ENCODE results near the gene IZUMO3. TPM values are rescaled to one million over a fixed set of nuclear protein-coding genes. Genes with fewer than 3 reads are reported as not detected.

The IZUMO3 gene, protein sequence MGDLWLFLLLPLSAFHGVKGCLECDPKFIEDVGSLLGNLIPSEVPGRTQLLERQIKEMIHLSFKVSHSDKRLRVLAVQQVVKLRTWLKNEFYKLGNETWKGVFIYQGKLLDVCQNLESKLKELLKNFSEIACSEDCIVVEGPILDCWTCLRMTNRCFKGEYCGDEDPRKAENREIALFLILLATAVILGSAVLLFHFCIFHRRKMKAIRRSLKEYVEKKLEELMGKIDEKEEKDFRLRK
- not detected in 3 replicates for total RNA-seq
- long read RNA-seq, result 0 reads

DNA sequence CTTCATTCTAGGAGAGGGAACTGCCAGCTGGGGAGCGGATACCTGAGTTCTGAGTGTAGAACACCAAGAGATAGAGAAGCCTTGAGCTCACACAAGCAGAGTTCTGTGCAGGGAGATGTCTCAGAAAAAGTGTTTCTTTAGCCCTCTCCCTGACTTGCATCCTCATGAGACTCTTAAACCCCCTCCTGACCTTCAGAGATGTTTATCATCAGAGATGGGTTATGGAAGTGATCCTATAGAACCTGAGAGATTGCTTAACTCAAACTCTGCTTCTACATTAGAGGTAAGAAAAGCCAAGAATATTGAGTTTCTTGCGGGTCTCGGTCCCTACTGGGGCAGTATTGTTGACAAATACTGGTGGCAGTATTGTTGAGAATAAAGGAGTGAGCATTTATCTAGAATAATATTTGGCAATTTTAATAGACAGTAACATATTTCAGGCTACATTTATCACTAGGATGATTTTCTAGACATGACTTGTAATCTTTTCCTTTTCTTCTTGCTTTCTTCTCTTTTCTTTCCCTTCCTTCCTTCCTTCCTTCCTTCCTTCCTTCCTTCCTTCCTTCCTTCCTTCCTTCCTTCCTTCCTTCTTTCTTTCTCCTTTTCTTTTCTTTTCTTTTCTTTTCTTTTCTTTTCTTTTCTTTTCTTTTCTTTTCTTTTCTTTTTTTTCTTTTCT, at the start of gene IZUMO3:
IZUMO3 (minus strand) TSS at position 51 of the 676 bp plus-strand sequence. CDS start 248 bp downstream, outside the sequence.
- Mint-ChIP-seq H3K27me3 (ENCODE audit: low read depth) (no peaks in the 10 kb centered on the region), H3K9me3 (ENCODE audit: low read depth) (peaks cover 12% of the 10 kb centered on the region), H3K4me3 (ENCODE audit: unreplicated experiment) (no peak within 1 kb of the TSS), H3K4me1 (ENCODE audit: low read depth) (no peaks in the 10 kb centered on the region), H3K36me3 (ENCODE audit: low read depth) (no peaks in the 10 kb centered on the region), H3K27ac (ENCODE audit: unreplicated experiment) (no peak within 1 kb of the TSS)
- TF ChIP-seq, protein P1, sequence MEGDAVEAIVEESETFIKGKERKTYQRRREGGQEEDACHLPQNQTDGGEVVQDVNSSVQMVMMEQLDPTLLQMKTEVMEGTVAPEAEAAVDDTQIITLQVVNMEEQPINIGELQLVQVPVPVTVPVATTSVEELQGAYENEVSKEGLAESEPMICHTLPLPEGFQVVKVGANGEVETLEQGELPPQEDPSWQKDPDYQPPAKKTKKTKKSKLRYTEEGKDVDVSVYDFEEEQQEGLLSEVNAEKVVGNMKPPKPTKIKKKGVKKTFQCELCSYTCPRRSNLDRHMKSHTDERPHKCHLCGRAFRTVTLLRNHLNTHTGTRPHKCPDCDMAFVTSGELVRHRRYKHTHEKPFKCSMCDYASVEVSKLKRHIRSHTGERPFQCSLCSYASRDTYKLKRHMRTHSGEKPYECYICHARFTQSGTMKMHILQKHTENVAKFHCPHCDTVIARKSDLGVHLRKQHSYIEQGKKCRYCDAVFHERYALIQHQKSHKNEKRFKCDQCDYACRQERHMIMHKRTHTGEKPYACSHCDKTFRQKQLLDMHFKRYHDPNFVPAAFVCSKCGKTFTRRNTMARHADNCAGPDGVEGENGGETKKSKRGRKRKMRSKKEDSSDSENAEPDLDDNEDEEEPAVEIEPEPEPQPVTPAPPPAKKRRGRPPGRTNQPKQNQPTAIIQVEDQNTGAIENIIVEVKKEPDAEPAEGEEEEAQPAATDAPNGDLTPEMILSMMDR (IDR thresholded peaks at IDR 0.05), result no peak
- no peak for DNase-seq (ENCODE audit: low spot score)

DNA sequence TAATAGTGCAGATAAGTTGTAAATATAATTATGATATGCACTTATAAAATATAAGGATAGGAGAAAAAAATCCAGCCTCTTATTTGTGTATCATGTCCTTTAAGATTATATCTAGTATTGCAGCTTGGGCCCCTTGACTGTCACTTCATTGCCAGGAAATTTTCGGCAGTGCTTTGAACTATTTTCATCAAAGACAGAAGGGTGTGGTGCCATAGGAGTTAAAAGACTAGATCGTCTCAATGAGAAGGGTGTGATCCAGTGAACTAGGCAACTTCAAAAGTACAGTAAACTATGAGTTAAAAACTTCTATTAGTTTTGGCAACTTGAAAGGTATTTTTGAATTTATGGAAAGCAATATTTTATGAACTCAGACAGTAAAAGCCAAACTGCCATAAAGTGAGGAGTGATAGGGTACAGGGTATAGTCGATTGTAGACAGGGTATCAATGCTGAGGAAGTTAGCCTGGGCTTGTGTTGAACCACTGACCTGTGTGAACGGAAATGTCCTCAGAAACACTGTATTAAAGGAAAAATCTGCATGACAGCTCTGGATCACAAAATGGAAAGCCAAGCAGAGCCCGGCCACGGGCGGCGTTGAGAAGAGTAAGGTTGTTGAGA, 48.6 kb upstream of the IZUMO3 start:
- H3K27me3 Mint-ChIP-seq (ENCODE audit: low read depth), result no peaks in the 10 kb centered on the region
- no peak overlapping the region for H3K4me3 Mint-ChIP-seq (ENCODE audit: unreplicated experiment)
- no peaks in the 10 kb centered on the region for H3K4me1 Mint-ChIP-seq (ENCODE audit: low read depth)
- H3K27ac Mint-ChIP-seq (ENCODE audit: unreplicated experiment), result no peak overlapping the region
- H3K36me3 Mint-ChIP-seq (ENCODE audit: low read depth), result no peaks in the 10 kb centered on the region
- H3K9me3 Mint-ChIP-seq (ENCODE audit: low read depth), result no peaks in the 10 kb centered on the region
- TF ChIP-seq, protein P1 (IDR thresholded peaks at IDR 0.05), result no peak
- DNase-seq (ENCODE audit: low spot score), result no peak

DNA sequence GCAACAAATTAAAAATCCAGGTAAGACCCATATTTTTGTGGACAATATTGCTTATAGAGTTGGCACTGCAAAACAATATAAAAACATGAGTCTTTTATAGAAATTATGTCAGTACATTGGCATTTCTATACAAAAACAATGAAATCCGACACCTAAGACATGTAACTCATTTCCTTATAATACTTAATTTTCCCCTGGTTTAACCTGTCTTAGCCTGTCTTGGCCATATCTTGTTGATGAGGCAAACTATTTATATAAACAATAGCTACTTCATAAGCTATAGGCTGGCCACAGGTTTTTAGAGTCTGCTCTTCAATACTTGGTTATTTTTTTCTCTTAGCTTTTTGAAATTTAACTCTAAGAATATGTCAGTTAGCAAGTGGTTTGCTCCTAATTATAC, 44.7 kb upstream of the IZUMO3 start:
- Mint-ChIP-seq H3K9me3 (ENCODE audit: low read depth) (peaks cover 17% of the 10 kb centered on the region), H3K36me3 (ENCODE audit: low read depth) (no peaks in the 10 kb centered on the region), H3K4me1 (ENCODE audit: low read depth) (no peaks in the 10 kb centered on the region), H3K4me3 (ENCODE audit: unreplicated experiment) (no peak overlapping the region), H3K27me3 (ENCODE audit: low read depth) (no peaks in the 10 kb centered on the region), H3K27ac (ENCODE audit: unreplicated experiment) (no peak overlapping the region)
- TF ChIP-seq, protein P1 (IDR thresholded peaks at IDR 0.05), result no peak
- no peak for DNase-seq (ENCODE audit: low spot score)

DNA sequence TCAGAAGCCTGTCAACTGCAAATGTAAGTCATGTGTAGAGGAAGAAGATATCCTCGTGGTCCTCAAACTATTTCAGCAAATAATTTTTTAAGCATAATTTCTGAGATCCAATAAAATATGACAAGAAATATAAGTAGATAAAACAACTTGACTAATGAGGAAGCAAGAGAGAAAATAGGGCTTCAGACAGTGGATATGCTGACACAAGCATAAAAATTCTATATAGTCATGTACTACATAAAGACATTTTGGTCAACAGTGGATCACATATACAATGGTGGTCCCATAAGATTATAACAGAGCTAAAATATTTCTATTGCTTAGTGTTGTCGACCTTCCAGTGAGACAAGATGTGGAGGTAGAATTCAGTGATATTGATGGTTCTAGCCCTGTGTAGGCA, 42.2 kb upstream of the IZUMO3 start:
- no peak overlapping the region for H3K27ac Mint-ChIP-seq (ENCODE audit: unreplicated experiment)
- H3K4me1 Mint-ChIP-seq (ENCODE audit: low read depth), result no peaks in the 10 kb centered on the region
- no peak overlapping the region for H3K4me3 Mint-ChIP-seq (ENCODE audit: unreplicated experiment)
- DNase-seq (ENCODE audit: low spot score), result no peak
- TF ChIP-seq, protein P1 (IDR thresholded peaks at IDR 0.05), result no peak
- no peaks in the 10 kb centered on the region for H3K36me3 Mint-ChIP-seq (ENCODE audit: low read depth)
- H3K27me3 Mint-ChIP-seq (ENCODE audit: low read depth), result no peaks in the 10 kb centered on the region
- peaks cover 26% of the 10 kb centered on the region for H3K9me3 Mint-ChIP-seq (ENCODE audit: low read depth)

Measured in chondrocyte (in vitro differentiated cells).